ENCODE data around the gene OCA2.
"Not testable (repeated sequence)": the region's sequence is repeated elsewhere in the genome, so short reads cannot be mapped to it uniquely, and the experiment has no call there.

Gene OCA2

GRCh38 chr15:27752691-27753090 lies 346.4 kb downstream of the OCA2 start:
- no peak for DNase-seq

- no peak for DNase-seq
These were observed 351.1 kb downstream of the OCA2 start for GRCh38 chr15:27747997-27748396.

- DNase-seq: no peak
These were observed 352.6 kb downstream of the OCA2 start for GRCh38 chr15:27746401-27746955.

- DNase-seq: no peak
These were observed 354.5 kb downstream of the OCA2 start for GRCh38 chr15:27744641-27745040.

GRCh38 chr15:27743638-27744037 lies 355.5 kb downstream of the OCA2 start:
- no peak for DNase-seq

GRCh38 chr15:27742751-27743477 lies 356.2 kb downstream of the OCA2 start:
- DNase-seq: no peak

- no peak for DNase-seq
These were observed 357.8 kb downstream of the OCA2 start for GRCh38 chr15:27741226-27741860.

- DNase-seq: no peak
These were observed 364.2 kb downstream of the OCA2 start for GRCh38 chr15:27734785-27735495.

GRCh38 chr15:27731776-27732175 lies 367.3 kb downstream of the OCA2 start:
- no peak for DNase-seq

GRCh38 chr15:27730868-27731267 lies 368.2 kb downstream of the OCA2 start:
- no peak for DNase-seq

GRCh38 chr15:27725731-27726130 lies 373.4 kb downstream of the OCA2 start:
- no peak for DNase-seq

GRCh38 chr15:27723821-27724220 lies 375.3 kb downstream of the OCA2 start:
- no peak for DNase-seq

GRCh38 chr15:27722102-27722501 lies 377.0 kb downstream of the OCA2 start:
- no peak for DNase-seq

GRCh38 chr15:27714675-27715074 lies 384.4 kb downstream of the OCA2 start:
- DNase-seq: no peak

- DNase-seq: not testable (repeated sequence)
These were observed 385.3 kb downstream of the OCA2 start for GRCh38 chr15:27713850-27714249.

GRCh38 chr15:27707257-27707656 lies 391.9 kb downstream of the OCA2 start:
- no peak for DNase-seq

GRCh38 chr15:27706300-27706699 lies 392.8 kb downstream of the OCA2 start:
- no peak for DNase-seq

GRCh38 chr15:27705056-27705455 lies 394.1 kb downstream of the OCA2 start:
- no peak for DNase-seq

Measured in NCI-H446 treated with DMSO at 0.1 percent for 48 hours (cell line).